Measurements from ENCODE around the gene ORMDL2. TPM values are rescaled to one million over a fixed set of nuclear protein-coding genes. Genes with fewer than 3 reads are reported as not detected.

The ORMDL2 gene
- total and polyA plus RNA-seq, 2 experiments from 2014 or later, result 18.0 to 55.1 TPM

GRCh38 chr12:55861871-55862270, 44.0 kb downstream of the ORMDL2 start (continued):
- TF ChIP-seq REST (IDR thresholded peaks at IDR 0.05; ENCODE audit: unreplicated experiment) (no peak), EZH2 (IDR thresholded peaks at IDR 0.05; ENCODE audit: low read depth, unreplicated experiment) (no peak), JUNB (IDR thresholded peaks at IDR 0.05; ENCODE audit: unreplicated experiment) (no peak), ZNF114 (CRISPR knock-in tag; IDR thresholded peaks at IDR 0.05) (no peak), CTCF (conservative IDR thresholded peaks at IDR 0.05; ENCODE audit: low read depth in 2 of 2) (no peak)

- no peak for ATAC-seq
- H3F3A ChIP-seq (replicated peaks; ENCODE audit: low read depth), result no peaks in the 10 kb centered on the region
- no peaks in the 10 kb centered on the region for H3K9me2 ChIP-seq (ENCODE audit: insufficient read depth)
- no peaks in the 10 kb centered on the region for H3K4me1 ChIP-seq (ENCODE audit: insufficient read depth)
- no peak overlapping the region for H2AFZ ChIP-seq
- no peak overlapping the region for H3K4me2 ChIP-seq
- Mint-ChIP-seq H3K27ac (no peak overlapping the region), H3K4me3 (no peak overlapping the region), H3K36me3 (ENCODE audit: low read depth) (0 out of 3 replicates have a peak, but pooled peaks cover 3% of the 10 kb centered on the region), H3K4me1 (no peaks in the 10 kb centered on the region), H3K27me3 (ENCODE audit: insufficient read depth, low read depth, poor library complexity) (no peaks in the 10 kb centered on the region), H3K9me3 (peaks cover 9% of the 10 kb centered on the region; the same call in 2 of the 3 replicates)
- H3K27me3 ChIP-seq (ENCODE audit: insufficient read depth), result no peaks in the 10 kb centered on the region
- DNase-seq (ENCODE audit: low spot score), result no peak
- no peak overlapping the region for H3K27ac ChIP-seq (ENCODE audit: low read depth)
- no peaks in the 10 kb centered on the region for H3K79me2 ChIP-seq (replicated peaks; ENCODE audit: insufficient read depth)
- no peaks in the 10 kb centered on the region for H4K20me1 ChIP-seq (replicated peaks; ENCODE audit: insufficient read depth)
- H3K36me3 ChIP-seq (ENCODE audit: insufficient read depth), result no peaks in the 10 kb centered on the region
- H3K4me3 ChIP-seq, result no peak overlapping the region
- TF ChIP-seq STAT1 (IDR thresholded peaks at IDR 0.05; ENCODE audit: unreplicated experiment) (no peak), EZH2phosphoT487 (IDR thresholded peaks at IDR 0.05; ENCODE audit: unreplicated experiment) (no peak), CTCF (conservative IDR thresholded peaks at IDR 0.05; ENCODE audit: low read depth in 2 of 2) (no peak), REST (IDR thresholded peaks at IDR 0.05; ENCODE audit: unreplicated experiment) (no peak), NANOG (IDR thresholded peaks at IDR 0.05; ENCODE audit: borderline replicate concordance) (no peak), CREB1 (CRISPR knock-in tag; IDR thresholded peaks at IDR 0.05; ENCODE audit: low read depth) (no peak), EZH2 (IDR thresholded peaks at IDR 0.05; ENCODE audit: low read depth, unreplicated experiment) (no peak), ZNF331 (CRISPR knock-in tag; IDR thresholded peaks at IDR 0.05; ENCODE audit: low read depth) (no peak)
Observed at GRCh38 chr12:55862286-55862685, 44.4 kb downstream of the ORMDL2 start.
